Neuron (in vitro differentiated cells): ENCODE results near the gene UBASH3A.

ENCODE experiments used
- H2AFZ ChIP-seq: one replicate; pipeline ENCODE4 v1.6.1; 2013; ENCODE audit warnings: low read depth, mild to moderate bottlenecking, inconsistent platforms, low read length, moderate library complexity
- H3K27me3 ChIP-seq: one replicate; pipeline ENCODE4 v1.6.1; 2013; ENCODE audit warnings: low read length; ENCODE audit not compliant: insufficient read depth
- H3K36me3 ChIP-seq: one replicate; pipeline ENCODE4 v1.6.1; 2013; ENCODE audit warnings: low read length; ENCODE audit not compliant: insufficient read depth
- H3K4me1 ChIP-seq: one replicate; pipeline ENCODE4 v1.6.1; 2013; ENCODE audit warnings: low read length; ENCODE audit not compliant: insufficient read depth
- H3K4me3 ChIP-seq: 2 replicates; pipeline ENCODE4 v1.5.1; 2013; ENCODE audit warnings: mild to moderate bottlenecking, low read length, moderate library complexity
- H3K9me3 ChIP-seq: one replicate; pipeline ENCODE4 v1.6.1; 2013; ENCODE audit warnings: low read length

Gene UBASH3A

DNA sequence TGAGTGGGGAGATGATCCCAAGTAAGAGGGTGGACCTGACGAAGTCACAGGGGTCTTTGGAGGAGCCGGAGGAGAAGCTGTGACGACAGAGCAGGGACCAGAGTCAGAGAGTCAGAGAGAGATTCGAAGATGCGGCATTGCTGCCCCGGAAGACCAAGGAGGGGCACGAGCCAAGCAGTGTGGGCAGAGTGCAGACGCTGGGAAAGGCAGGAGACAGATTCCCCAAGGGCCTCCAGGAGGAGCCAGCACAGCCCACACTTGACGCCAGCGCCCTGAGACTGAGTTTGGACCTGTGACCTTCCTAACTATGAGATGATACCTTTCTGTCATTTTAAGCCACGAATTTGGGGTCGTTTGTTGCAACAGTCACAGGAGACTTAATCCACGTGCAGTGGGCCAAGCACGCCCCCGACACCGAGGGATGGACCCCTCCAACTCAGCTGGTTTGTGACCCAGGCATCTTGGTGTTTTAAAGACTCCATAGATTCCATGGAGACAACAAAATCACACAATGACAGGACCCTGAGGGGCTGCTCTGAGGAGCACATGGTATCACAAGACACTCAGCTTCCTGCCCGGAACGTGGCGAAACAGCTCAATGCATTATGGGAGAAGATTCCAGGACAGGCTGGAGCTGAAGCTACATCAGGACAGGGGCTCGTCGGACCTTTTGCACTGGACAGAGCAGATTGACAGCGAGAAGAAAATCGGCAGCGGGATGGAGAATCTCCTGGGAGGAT is 26.3 kb upstream of the UBASH3A start:
- H3K4me3 ChIP-seq, result no peak overlapping the region
- no peaks in the 10 kb centered on the region for H3K4me1 ChIP-seq
- H3K9me3 ChIP-seq, result no peaks in the 10 kb centered on the region
- H3K27me3 ChIP-seq, result peaks cover 2% of the 10 kb centered on the region
- no peaks in the 10 kb centered on the region for H3K36me3 ChIP-seq
- H2AFZ ChIP-seq, result no peak overlapping the region

DNA sequence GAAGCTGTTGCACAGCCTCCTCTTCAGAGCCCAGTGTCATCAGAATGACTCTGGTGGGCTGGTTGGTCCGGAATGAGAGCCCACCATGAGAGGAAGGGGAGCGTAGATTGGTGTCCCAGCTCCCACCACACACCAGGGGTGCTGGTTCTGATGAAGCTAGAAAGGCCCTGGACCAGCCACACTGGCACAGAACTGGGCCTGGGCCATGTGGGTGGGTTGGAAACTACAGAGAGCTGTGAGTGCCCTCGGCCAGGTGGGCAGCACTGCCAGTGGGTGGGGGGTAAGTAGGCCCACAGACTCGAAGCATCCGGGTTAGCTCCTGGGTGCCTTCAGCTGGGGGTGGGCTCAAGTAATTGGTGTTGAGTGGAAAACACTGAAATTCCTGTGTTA is 25.8 kb upstream of the UBASH3A start:
- H3K9me3 ChIP-seq, result no peaks in the 10 kb centered on the region
- no peak overlapping the region for H2AFZ ChIP-seq
- H3K27me3 ChIP-seq, result peaks cover 2% of the 10 kb centered on the region
- no peaks in the 10 kb centered on the region for H3K36me3 ChIP-seq
- no peak overlapping the region for H3K4me3 ChIP-seq
- no peaks in the 10 kb centered on the region for H3K4me1 ChIP-seq

DNA sequence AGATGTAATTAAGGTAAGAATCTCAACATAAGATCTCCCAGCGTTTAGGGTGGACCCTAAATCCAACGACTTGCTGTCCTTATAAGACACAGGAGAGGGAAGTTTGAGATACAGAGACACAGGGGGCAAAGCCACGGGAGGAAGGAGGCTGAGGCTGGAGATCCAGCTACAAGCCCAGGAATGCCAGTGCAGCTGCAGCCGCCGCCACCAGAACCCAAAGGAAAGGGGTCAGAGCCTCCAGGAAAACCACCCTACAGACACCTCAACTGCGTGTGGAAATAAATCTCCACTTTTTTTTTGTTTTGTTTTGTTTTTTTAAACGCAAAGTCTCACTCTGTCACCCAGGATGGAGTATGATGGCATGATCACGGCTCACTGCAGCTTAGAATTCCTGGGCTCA is 25.3 kb upstream of the UBASH3A start:
- Histone ChIP-seq H3K4me1 (no peaks in the 10 kb centered on the region), H3K36me3 (no peaks in the 10 kb centered on the region), H3K27me3 (peaks cover 2% of the 10 kb centered on the region), H3K9me3 (no peaks in the 10 kb centered on the region), H2AFZ (no peak overlapping the region), H3K4me3 (no peak overlapping the region)

DNA sequence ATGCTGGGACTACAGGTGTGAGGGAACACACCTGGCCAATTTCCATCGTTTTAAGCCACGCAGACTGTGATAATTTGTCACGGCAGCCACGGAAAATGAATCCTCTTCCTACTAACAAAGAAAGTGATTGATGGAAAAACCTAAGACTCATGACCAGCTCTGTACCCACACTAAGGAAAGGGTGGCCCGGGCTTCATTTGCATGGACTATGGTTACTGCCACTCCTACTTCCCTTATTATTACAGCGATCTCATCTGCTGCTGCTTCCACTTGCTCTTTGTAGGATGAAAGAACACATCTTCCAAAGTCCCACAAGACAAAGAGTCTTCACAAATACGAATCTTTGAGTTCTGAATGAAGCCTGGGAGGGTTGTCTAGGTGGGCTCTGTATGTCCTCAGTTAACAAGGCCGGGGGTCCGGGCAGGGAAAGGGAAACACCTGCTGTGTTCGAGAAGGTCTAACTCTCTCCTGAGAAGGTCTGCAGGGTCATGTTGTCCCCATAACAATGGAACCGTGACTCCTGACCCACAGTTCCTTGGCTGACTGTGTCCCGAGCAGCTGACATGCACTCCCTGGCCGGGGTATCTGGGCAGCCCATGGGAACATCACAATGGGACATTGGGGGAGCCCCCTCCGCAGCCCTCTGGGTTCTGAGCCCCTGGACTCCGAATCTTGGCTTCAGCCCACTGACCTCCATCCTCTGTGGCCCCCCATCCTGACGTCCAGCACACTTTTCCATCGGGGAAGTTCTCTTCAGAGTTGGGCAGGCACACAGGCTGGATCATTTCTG is 24.1 kb upstream of the UBASH3A start:
- H3K4me3 ChIP-seq, result no peak overlapping the region
- H2AFZ ChIP-seq, result no peak overlapping the region
- no peaks in the 10 kb centered on the region for H3K4me1 ChIP-seq
- H3K36me3 ChIP-seq, result no peaks in the 10 kb centered on the region
- no peaks in the 10 kb centered on the region for H3K9me3 ChIP-seq
- peaks cover 2% of the 10 kb centered on the region for H3K27me3 ChIP-seq

GRCh38 chr21:42381347-42381984 is 22.2 kb upstream of the UBASH3A start:
- Histone ChIP-seq H2AFZ (no peak overlapping the region), H3K36me3 (no peaks in the 10 kb centered on the region), H3K4me1 (no peaks in the 10 kb centered on the region), H3K4me3 (no peak overlapping the region), H3K9me3 (no peaks in the 10 kb centered on the region), H3K27me3 (peaks cover 2% of the 10 kb centered on the region)

DNA sequence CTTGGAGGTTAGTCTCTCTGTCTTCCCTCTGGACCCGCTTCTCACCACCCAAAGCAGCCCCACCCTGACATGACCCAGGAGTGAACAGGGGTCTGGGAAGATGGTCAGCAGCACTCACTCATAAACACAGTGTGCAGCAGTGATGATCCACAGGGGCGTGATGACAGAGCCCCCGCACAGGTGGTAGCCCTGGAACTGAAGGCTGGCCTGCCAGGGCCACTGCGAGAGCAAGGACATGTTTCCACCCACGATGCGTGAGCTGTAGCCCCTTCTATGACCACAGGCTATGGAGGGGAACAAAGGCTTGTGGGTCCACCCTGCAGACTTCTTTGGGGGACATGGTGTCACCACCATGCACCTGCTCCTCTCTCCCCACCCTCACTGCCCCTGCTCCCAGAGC is 20.8 kb upstream of the UBASH3A start:
- no peaks in the 10 kb centered on the region for H3K27me3 ChIP-seq
- H3K9me3 ChIP-seq, result no peaks in the 10 kb centered on the region
- no peaks in the 10 kb centered on the region for H3K36me3 ChIP-seq
- no peak overlapping the region for H3K4me3 ChIP-seq
- H2AFZ ChIP-seq, result no peak overlapping the region
- no peaks in the 10 kb centered on the region for H3K4me1 ChIP-seq

- Histone ChIP-seq H2AFZ (no peak overlapping the region), H3K4me3 (no peak overlapping the region), H3K27me3 (no peaks in the 10 kb centered on the region), H3K9me3 (no peaks in the 10 kb centered on the region), H3K36me3 (no peaks in the 10 kb centered on the region), H3K4me1 (no peaks in the 10 kb centered on the region)
Measured at GRCh38 chr21:42383331-42383730, 20.4 kb upstream of the UBASH3A start.

- Histone ChIP-seq H2AFZ (no peak overlapping the region), H3K36me3 (no peaks in the 10 kb centered on the region), H3K4me3 (no peak overlapping the region), H3K4me1 (peaks cover 2% of the 10 kb centered on the region), H3K27me3 (no peaks in the 10 kb centered on the region), H3K9me3 (no peaks in the 10 kb centered on the region)
Measured at GRCh38 chr21:42384156-42384945, 19.4 kb upstream of the UBASH3A start.

- H3K36me3 ChIP-seq, result no peaks in the 10 kb centered on the region
- peaks cover 4% of the 10 kb centered on the region for H3K4me1 ChIP-seq
- no peaks in the 10 kb centered on the region for H3K9me3 ChIP-seq
- no peak overlapping the region for H2AFZ ChIP-seq
- no peaks in the 10 kb centered on the region for H3K27me3 ChIP-seq
- H3K4me3 ChIP-seq, result no peak overlapping the region
Measured at GRCh38 chr21:42384989-42385388, 18.7 kb upstream of the UBASH3A start.

GRCh38 chr21:42385619-42386018 is 18.1 kb upstream of the UBASH3A start:
- Histone ChIP-seq H3K4me1 (peaks cover 4% of the 10 kb centered on the region), H3K36me3 (no peaks in the 10 kb centered on the region), H3K4me3 (no peak overlapping the region), H3K9me3 (no peaks in the 10 kb centered on the region), H3K27me3 (no peaks in the 10 kb centered on the region), H2AFZ (no peak overlapping the region)

DNA sequence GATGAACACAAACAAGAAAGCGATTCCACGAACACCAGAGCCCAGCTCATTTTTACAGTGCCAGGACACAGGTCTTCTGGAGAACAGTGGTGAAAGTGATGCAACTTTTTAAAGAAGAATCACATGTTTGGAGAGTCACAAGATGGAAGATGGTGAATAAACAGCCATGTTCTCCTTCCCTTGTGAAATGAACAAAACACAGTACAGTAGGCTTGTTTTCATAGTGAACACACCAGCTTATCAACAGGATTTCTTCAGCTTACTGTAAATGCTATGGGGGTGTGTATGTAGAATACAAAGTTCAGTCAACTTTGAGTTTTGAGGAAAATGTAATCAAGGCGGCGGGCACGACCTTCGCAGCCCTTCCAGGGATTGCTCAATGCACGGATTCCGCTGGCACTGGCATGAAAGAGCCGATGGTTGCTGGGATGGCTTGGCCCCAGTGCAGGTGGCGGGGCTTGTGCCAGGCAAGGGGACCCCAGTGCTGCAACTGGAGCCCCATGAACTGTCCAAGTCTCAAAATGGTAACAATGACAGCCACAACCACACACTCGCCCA is 17.6 kb upstream of the UBASH3A start:
- Histone ChIP-seq H3K4me1 (peaks cover 4% of the 10 kb centered on the region), H3K9me3 (no peaks in the 10 kb centered on the region), H3K27me3 (no peaks in the 10 kb centered on the region), H3K4me3 (no peak overlapping the region), H3K36me3 (no peaks in the 10 kb centered on the region), H2AFZ (no peak overlapping the region)

- no peaks in the 10 kb centered on the region for H3K36me3 ChIP-seq
- H3K4me1 ChIP-seq, result peaks cover 4% of the 10 kb centered on the region
- H3K4me3 ChIP-seq, result no peak overlapping the region
- no peaks in the 10 kb centered on the region for H3K9me3 ChIP-seq
- H2AFZ ChIP-seq, result no peak overlapping the region
- no peaks in the 10 kb centered on the region for H3K27me3 ChIP-seq
Measured at GRCh38 chr21:42387164-42387563, 16.5 kb upstream of the UBASH3A start.
